IPS-20b (cell line): ENCODE data around the gene FOXN3.
"Not testable (repeated sequence)": the region's sequence is repeated elsewhere in the genome, so short reads cannot be mapped to it uniquely, and the experiment has no call there.

Experiments
- H3K27ac ChIP-seq: one replicate; pipeline ENCODE4 v1.5.1; 2013; ENCODE audit warnings: low read length
- H3K27me3 ChIP-seq: 2 replicates; pipeline ENCODE4 v1.6.1; 2013; ENCODE audit warnings: mild to moderate bottlenecking, low read length, inconsistent platforms; ENCODE audit not compliant: insufficient read depth
- H3K36me3 ChIP-seq: 2 replicates; pipeline ENCODE4 v1.6.1; 2013; ENCODE audit warnings: low read depth, mild to moderate bottlenecking, inconsistent platforms, low read length, moderate library complexity; ENCODE audit not compliant: insufficient read depth
- H3K4me1 ChIP-seq: 2 replicates; pipeline ENCODE4 v1.6.1; 2013; ENCODE audit warnings: mild to moderate bottlenecking, control low read depth, inconsistent platforms, low read length, moderate library complexity; ENCODE audit not compliant: insufficient read depth
- H3K4me3 ChIP-seq: 2 replicates; pipeline ENCODE4 v1.5.1; 2013; ENCODE audit warnings: mild to moderate bottlenecking, low read length, inconsistent platforms
- H3K9ac ChIP-seq: 2 replicates; pipeline ENCODE4 v1.6.1; 2013; ENCODE audit warnings: low read depth, mild to moderate bottlenecking, inconsistent platforms, low read length, moderate library complexity
- H3K9me3 ChIP-seq: 2 replicates; pipeline ENCODE4 v1.6.1; 2013; ENCODE audit warnings: mild to moderate bottlenecking, low read depth, low read length, inconsistent platforms; ENCODE audit not compliant: insufficient read depth

FOXN3 gene

DNA sequence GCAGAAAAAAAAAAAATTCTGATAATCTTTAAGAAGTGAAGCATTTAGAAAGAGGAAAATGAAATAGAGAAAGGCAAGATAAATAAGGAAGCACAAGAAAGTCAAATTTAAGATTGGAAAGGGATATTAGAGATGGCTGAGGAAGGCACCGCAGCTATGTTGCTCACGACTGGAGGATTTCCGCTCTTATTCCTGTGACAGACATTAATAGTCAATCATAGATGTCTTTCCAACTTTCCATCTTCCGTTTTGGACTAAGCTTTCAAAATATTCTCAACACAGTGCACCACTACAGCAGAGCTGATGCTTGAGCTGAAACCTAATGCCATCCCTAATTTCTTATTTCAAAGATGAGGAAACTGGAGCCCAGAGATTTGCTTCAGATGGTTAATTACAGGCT, 290.6 kb downstream of the FOXN3 start:
- H3K36me3 ChIP-seq = no peaks in the 10 kb centered on the region
- no peaks in the 10 kb centered on the region for H3K27me3 ChIP-seq
- H3K4me1 ChIP-seq = no peaks in the 10 kb centered on the region; the same call in 1 of the 2 replicates
- no peaks in the 10 kb centered on the region for H3K9me3 ChIP-seq
- no peak overlapping the region for H3K27ac ChIP-seq
- no peak overlapping the region for H3K9ac ChIP-seq
- no peak overlapping the region for H3K4me3 ChIP-seq

DNA sequence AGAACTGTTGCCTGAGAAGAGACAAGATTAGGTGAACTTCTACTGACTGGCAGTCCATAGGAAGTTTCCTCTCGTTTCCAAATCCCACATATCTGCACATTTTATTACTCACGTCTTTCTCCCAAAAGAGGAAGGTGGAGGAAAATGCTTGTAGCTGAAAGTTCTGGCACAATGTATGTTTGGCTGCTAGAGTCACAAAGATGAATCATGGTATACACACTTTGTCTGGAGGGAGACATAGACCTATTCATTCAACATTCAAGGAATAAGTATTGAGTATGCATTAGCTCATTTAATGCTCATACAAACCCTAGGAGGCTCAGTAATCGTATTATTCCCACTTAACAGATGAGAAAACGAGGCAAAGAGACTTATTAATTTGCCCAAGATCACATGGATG, 291.8 kb downstream of the FOXN3 start:
- Histone ChIP-seq H3K9me3 (no peaks in the 10 kb centered on the region), H3K4me1 (no peaks in the 10 kb centered on the region; the same call in 1 of the 2 replicates), H3K27ac (no peak overlapping the region), H3K4me3 (no peak overlapping the region), H3K9ac (no peak overlapping the region), H3K36me3 (no peaks in the 10 kb centered on the region), H3K27me3 (no peaks in the 10 kb centered on the region)

DNA sequence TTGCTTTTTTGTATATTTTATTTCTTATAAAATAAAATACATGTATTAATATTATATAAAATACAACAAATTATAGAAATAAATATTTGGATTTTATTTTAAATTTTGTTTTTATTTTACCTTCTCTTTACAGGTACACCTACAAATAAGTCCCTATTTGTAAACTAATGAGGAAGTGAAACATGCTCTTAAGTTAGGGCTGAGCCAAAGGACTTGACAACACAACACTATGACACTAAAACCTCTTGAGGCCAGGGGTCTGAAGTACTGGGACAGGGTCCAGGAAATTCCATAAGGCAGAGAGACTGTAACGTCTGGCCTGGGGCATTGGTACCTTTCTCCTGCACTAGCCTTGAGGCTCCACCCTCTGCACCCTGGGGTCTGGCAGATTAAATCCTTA, 293.2 kb downstream of the FOXN3 start:
- no peaks in the 10 kb centered on the region; the same call in 1 of the 2 replicates for H3K4me1 ChIP-seq
- no peak overlapping the region for H3K9ac ChIP-seq
- H3K27me3 ChIP-seq = no peaks in the 10 kb centered on the region
- no peaks in the 10 kb centered on the region; the same call in none of the 2 replicates for H3K9me3 ChIP-seq
- H3K4me3 ChIP-seq = no peak overlapping the region
- no peak overlapping the region for H3K27ac ChIP-seq
- H3K36me3 ChIP-seq = no peaks in the 10 kb centered on the region

DNA sequence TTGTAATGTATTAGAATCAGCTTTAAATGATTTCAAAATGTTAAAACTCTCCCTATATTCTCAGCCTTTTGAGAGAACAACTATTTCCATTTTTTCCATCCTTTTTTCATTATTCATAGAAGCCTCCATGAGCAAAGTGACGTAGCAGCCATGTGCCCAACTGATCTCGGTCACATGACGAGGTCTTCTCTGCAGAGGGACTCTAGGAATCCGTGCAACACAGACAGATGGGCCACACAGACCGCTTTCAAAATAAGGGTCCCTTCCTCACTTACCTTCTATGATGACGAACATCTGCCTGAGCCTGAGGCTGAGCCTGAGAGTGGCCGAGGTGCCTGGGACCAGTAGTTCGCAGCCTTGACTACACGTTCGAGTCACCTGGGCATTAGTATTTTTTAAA, 293.8 kb downstream of the FOXN3 start:
- H3K9ac ChIP-seq = no peak overlapping the region
- H3K36me3 ChIP-seq = no peaks in the 10 kb centered on the region

GRCh38 chr14:89121968-89122620, 294.9 kb downstream of the FOXN3 start:
- Histone ChIP-seq H3K27ac (no peak overlapping the region), H3K27me3 (no peaks in the 10 kb centered on the region), H3K9me3 (no peaks in the 10 kb centered on the region; the same call in none of the 2 replicates), H3K4me1 (peaks cover 1% of the 10 kb centered on the region; the same call in 1 of the 2 replicates), H3K4me3 (no peak overlapping the region), H3K9ac (no peak overlapping the region), H3K36me3 (no peaks in the 10 kb centered on the region)

More for the DNA sequence above, 293.8 kb downstream of the FOXN3 start:
- Histone ChIP-seq H3K4me3 (no peak overlapping the region), H3K27me3 (no peaks in the 10 kb centered on the region), H3K9me3 (no peaks in the 10 kb centered on the region; the same call in none of the 2 replicates), H3K4me1 (no peaks in the 10 kb centered on the region; the same call in 1 of the 2 replicates), H3K27ac (no peak overlapping the region)

GRCh38 chr14:89117012-89117411, 300.0 kb downstream of the FOXN3 start:
- H3K4me1 ChIP-seq = peaks cover 5% of the 10 kb centered on the region; the same call in 1 of the 2 replicates

DNA sequence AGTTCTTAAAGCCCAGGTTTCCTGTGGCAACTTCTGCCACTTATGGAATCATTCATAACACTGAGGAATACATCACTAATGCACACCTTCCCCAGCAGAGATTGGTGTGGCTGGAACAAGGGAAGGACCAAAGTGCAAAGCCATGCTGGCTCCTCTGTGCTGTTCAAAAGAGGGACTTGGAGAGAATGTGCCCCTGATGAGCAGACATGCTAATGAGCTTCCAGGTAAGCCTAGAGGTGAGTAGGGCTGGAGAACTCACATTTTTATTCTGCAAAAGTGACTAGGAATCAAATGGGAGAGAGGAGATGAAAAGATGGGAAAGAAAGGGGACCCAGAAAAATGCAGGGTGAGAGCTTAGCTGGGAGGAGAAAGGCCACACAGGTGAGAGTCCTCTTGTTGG, 302.9 kb downstream of the FOXN3 start:
- Histone ChIP-seq H3K27ac (no peak overlapping the region), H3K27me3 (peaks cover 7% of the 10 kb centered on the region; the same call in 1 of the 2 replicates), H3K4me3 (no peak overlapping the region), H3K9me3 (no peaks in the 10 kb centered on the region; the same call in 1 of the 2 replicates), H3K4me1 (peaks cover 5% of the 10 kb centered on the region; the same call in 1 of the 2 replicates), H3K36me3 (no peaks in the 10 kb centered on the region), H3K9ac (no peak overlapping the region)

More at GRCh38 chr14:89117012-89117411, 300.0 kb downstream of the FOXN3 start:
- no peak overlapping the region for H3K4me3 ChIP-seq
- no peaks in the 10 kb centered on the region for H3K27me3 ChIP-seq
- no peak overlapping the region for H3K27ac ChIP-seq
- no peaks in the 10 kb centered on the region; the same call in none of the 2 replicates for H3K9me3 ChIP-seq
- no peak overlapping the region for H3K9ac ChIP-seq
- no peaks in the 10 kb centered on the region for H3K36me3 ChIP-seq

- Histone ChIP-seq H3K27ac (no peak overlapping the region), H3K36me3 (no peaks in the 10 kb centered on the region), H3K9ac (no peak overlapping the region), H3K4me3 (no peak overlapping the region), H3K27me3 (peaks cover 7% of the 10 kb centered on the region; the same call in 1 of the 2 replicates), H3K9me3 (no peaks in the 10 kb centered on the region), H3K4me1 (peaks cover 5% of the 10 kb centered on the region; the same call in 1 of the 2 replicates)
These were observed 304.3 kb downstream of the FOXN3 start for GRCh38 chr14:89112720-89113119.

GRCh38 chr14:89111766-89112543, 305.1 kb downstream of the FOXN3 start:
- H3K9me3 ChIP-seq = not testable (repeated sequence)

DNA sequence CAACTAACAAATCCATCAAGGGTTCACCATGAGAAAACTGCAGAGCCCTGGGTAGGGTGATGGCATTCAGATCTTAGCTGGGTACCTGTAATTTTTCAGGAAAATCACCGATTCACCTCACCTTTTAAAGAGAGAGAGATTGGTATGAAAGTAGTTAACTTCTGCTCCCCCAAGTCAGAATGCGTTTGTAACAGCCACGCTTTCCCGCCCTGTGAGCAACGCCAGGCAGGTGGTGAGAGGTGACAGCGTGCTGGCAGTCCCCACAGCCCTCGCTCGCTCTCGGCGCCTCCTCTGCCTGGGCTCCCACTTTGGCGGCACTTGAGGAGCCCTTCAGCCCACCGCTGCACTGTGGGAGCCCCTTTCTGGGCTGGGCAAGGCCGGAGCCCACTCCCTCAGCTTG, 305.8 kb downstream of the FOXN3 start:
- H3K27ac ChIP-seq, H3K4me1 ChIP-seq, H3K36me3 ChIP-seq, H3K9ac ChIP-seq, H3K9me3 ChIP-seq, H3K27me3 ChIP-seq, H3K4me3 ChIP-seq: not testable (repeated sequence)

More at GRCh38 chr14:89111766-89112543, 305.1 kb downstream of the FOXN3 start:
- not testable (repeated sequence) for H3K4me3 ChIP-seq, H3K9ac ChIP-seq, H3K27ac ChIP-seq, H3K4me1 ChIP-seq, H3K36me3 ChIP-seq, H3K27me3 ChIP-seq

- no peaks in the 10 kb centered on the region for H3K9me3 ChIP-seq
- no peaks in the 10 kb centered on the region for H3K36me3 ChIP-seq
- no peak overlapping the region for H3K9ac ChIP-seq
- H3K4me1 ChIP-seq = no peaks in the 10 kb centered on the region
- no peak overlapping the region for H3K27ac ChIP-seq
- H3K4me3 ChIP-seq = no peak overlapping the region
- peaks cover 7% of the 10 kb centered on the region; the same call in 1 of the 2 replicates for H3K27me3 ChIP-seq
These were observed 306.9 kb downstream of the FOXN3 start for GRCh38 chr14:89110110-89110509.
